H1 (cell line): ENCODE results near the gene ADAMTS3. TPM values are rescaled to one million over a fixed set of nuclear protein-coding genes. Genes with fewer than 3 reads are reported as not detected.

Source experiments
- CREB1 ChIP-seq: IDR thresholded peaks from 2 replicates; pipeline ENCODE4 v1.6.1; 2012; ENCODE audit warnings: inconsistent platforms
- KDM1A ChIP-seq: fragments of 200-600, 300-600 bp; sonication (generic); IDR thresholded peaks from 2 replicates; pipeline ENCODE4 v1.7.1; 2016; ENCODE audit warnings: mild to moderate bottlenecking, low read length, borderline replicate concordance
- KDM5A ChIP-seq: fragments of 200-600 bp; IDR thresholded peaks from 2 replicates; pipeline ENCODE4 v1.7.1; 2012; ENCODE audit warnings: mild to moderate bottlenecking, low read length, inconsistent platforms, mixed read lengths
- NANOG ChIP-seq: IDR thresholded peaks from 2 replicates; pipeline ENCODE4 v1.6.1; 2011; ENCODE audit warnings: low read length, low read depth, mild to moderate bottlenecking, inconsistent platforms; ENCODE audit not compliant: insufficient read depth, poor library complexity, severe bottlenecking
- POU5F1 ChIP-seq: IDR thresholded peaks from 2 replicates; pipeline ENCODE4 v1.6.1; 2011; ENCODE audit warnings: low read depth, mild to moderate bottlenecking, low read length, moderate library complexity
- polyA plus RNA-seq, 7 experiments: library from polyadenylated mRNA; depleted of rRNA in 3 of 7; stranded (reverse) in 5 of 7; unstranded in 2 of 7; fragments of >200 nt in 5 of 7; fragments of 200-250 nt in 2 of 7; gene quantifications; 1 replicate in 5 of 7; 2 replicates in 1 of 7; 4 replicates in 1 of 7; pipeline versions ENCODE4 v1.2.1 to v1.2.3, GENCODE V29; 2011 to 2013; ENCODE audit warnings: missing spikeins in 2 of 7, mixed read lengths in 2 of 7
- total RNA-seq: library from RNA; stranded (reverse); fragmentation: NEBNext Ultra II Directional; extraction: Animal tissue kit (Norgen Biotek cat#: 25700); gene quantifications from 2 replicates; pipeline ENCODE4 v1.2.1, GENCODE V29; 2021

ADAMTS3 gene
- total and polyA plus RNA-seq, 2 of the 8 experiments (the other 6 are each of a cell fraction or from before 2014, with no cell fraction given) = 1.3 to 3.4 TPM

- TF ChIP-seq KDM5A (no peak), NANOG (no peak), CREB1 (no peak), KDM1A (no peak), POU5F1 (no peak)
Observed at GRCh38 chr4:72463724-72464123, 105.3 kb downstream of the ADAMTS3 start (continued).
